Frontal cortex (tissue), 1 donor: Measurements from ENCODE around the gene ATG9A. TPM values are rescaled to one million over a fixed set of nuclear protein-coding genes. Genes with fewer than 3 reads are reported as not detected.

Source experiments
- total RNA-seq: library from RNA; depleted of rRNA; stranded (reverse); fragments of >200 nt; gene quantifications from one replicate; pipeline ENCODE4 v1.2.3, GENCODE V29; 2014

Gene ATG9A
- total RNA-seq, 1 donor from 2014 or later, result 19.6 TPM

Other genes starting within 250 kb of the ATG9A start
- gene FEV, start 244.5 kb downstream of the ATG9A start, total RNA-seq, result not detected
- not detected for gene CRYBA2, start 236.2 kb downstream of the ATG9A start, total RNA-seq
- gene CFAP65, start 188.1 kb downstream of the ATG9A start, total RNA-seq, result 0.82 TPM
- gene IHH, start 168.7 kb downstream of the ATG9A start, total RNA-seq, result 0.41 TPM
- 8.6 TPM for gene NHEJ1, start 68.8 kb downstream of the ATG9A start, total RNA-seq
- gene SLC23A3, start 59.6 kb downstream of the ATG9A start, total RNA-seq, result under 0.01 TPM
- 32.2 TPM for gene CNPPD1, start 52.7 kb downstream of the ATG9A start, total RNA-seq
- 73.4 TPM for gene RETREG2, start 51.4 kb downstream of the ATG9A start, total RNA-seq
- gene ZFAND2B, start 22.9 kb downstream of the ATG9A start, total RNA-seq, result 10.2 TPM
- 28.1 TPM for gene ABCB6, start 10.7 kb downstream of the ATG9A start, total RNA-seq
- 34.2 TPM for gene ANKZF1, start 170 bp upstream of the ATG9A start, total RNA-seq
- 4.9 TPM for gene GLB1L, start 15.8 kb upstream of the ATG9A start, total RNA-seq
- 12.2 TPM for gene STK16, start 15.8 kb upstream of the ATG9A start, total RNA-seq
- gene TUBA4B, start 23.6 kb upstream of the ATG9A start, total RNA-seq, result not detected
- 2.0 TPM for gene TUBA4A, start 24.3 kb upstream of the ATG9A start, total RNA-seq
- gene DNAJB2, start 49.7 kb upstream of the ATG9A start, total RNA-seq, result 46.1 TPM
- 24.5 TPM for gene PTPRN, start 79.8 kb upstream of the ATG9A start, total RNA-seq
- 0.82 TPM for gene RESP18, start 103.1 kb upstream of the ATG9A start, total RNA-seq
- gene DNPEP, start 158.3 kb upstream of the ATG9A start, total RNA-seq, result 13.9 TPM
- gene DES, start 188.7 kb upstream of the ATG9A start, total RNA-seq, result 0.41 TPM
- 13.0 TPM for gene SPEG, start 205.2 kb upstream of the ATG9A start, total RNA-seq